B cell (primary cell): ENCODE results near the gene FAM3B. TPM values are rescaled to one million over a fixed set of nuclear protein-coding genes. Genes with fewer than 3 reads are reported as not detected.

Experiments used
- ATAC-seq: fragments of 200-7000 bp; cut with Tn5 transposase; one replicate; pipeline ENCODE4 v1.10.0; 2021; ENCODE audit warnings: low read depth, mild to moderate bottlenecking, moderate number of reproducible peaks, moderate library complexity
- CTCF ChIA-PET: fragments of 350-600 bp; sonication (Branson Sonifier 250); formaldehyde crosslinking; loops from one replicate; lab custom pipeline; 2021; ENCODE audit warnings: antibody characterized with exemption, inconsistent platforms; lab: Charles Lee
- POLR2A ChIA-PET: fragments of 350-600 bp; sonication (Branson Sonifier 250); formaldehyde crosslinking; loops from one replicate; lab custom pipeline; 2021; ENCODE audit warnings: antibody characterized with exemption; lab: Charles Lee
- DNase-seq: peaks from one replicate; pipeline ENCODE4 v3.0.0; 2013
- H2AFZ ChIP-seq: 2 replicates; pipeline ENCODE4 v1.6.1; 2012; ENCODE audit warnings: mild to moderate bottlenecking, low read depth, low read length; ENCODE audit not compliant: insufficient read depth, poor library complexity, severe bottlenecking
- H3K27ac ChIP-seq, 2 donors: 1 replicate in 1 of 2; 2 replicates in 1 of 2; pipeline ENCODE4 v1.5.1; 2012 to 2013; ENCODE audit warnings: low read length in 2 of 2, mild to moderate bottlenecking in 2 of 2, moderate library complexity in 1 of 2
- H3K27me3 ChIP-seq, 4 experiments: fragments of 200-600 bp in 1 of 4; sonication (generic) in 1 of 4; replicated peaks in 1 of 4; 1 replicate in 2 of 4; 2 replicates in 2 of 4; pipeline versions ENCODE4 v1.6.1 to v1.7.0; 2013 to 2016; ENCODE audit warnings: low read length in 3 of 4, mild to moderate bottlenecking in 2 of 4, mixed read lengths in 1 of 4, moderate library complexity in 1 of 4; ENCODE audit not compliant: insufficient read depth in 4 of 4, control insufficient read depth in 3 of 4; ENCODE audit errors: control extremely low read depth in 1 of 4
- H3K36me3 ChIP-seq, 2 experiments: replicated peaks in 1 of 2; 1 replicate in 1 of 2; 2 replicates in 1 of 2; pipeline versions ENCODE4 v1.6.1 to v1.7.1; 2013; ENCODE audit warnings: low read length in 1 of 2; ENCODE audit not compliant: insufficient read depth in 2 of 2, control insufficient read depth in 1 of 2; ENCODE audit errors: control extremely low read depth in 1 of 2, extremely low read depth in 1 of 2
- H3K4me1 ChIP-seq, 2 donors: fragments of 200-600 bp in 1 of 2; sonication (generic) in 1 of 2; 1 replicate in 1 of 2; 2 replicates in 1 of 2; pipeline versions ENCODE4 v1.5.1 to v1.6.1; 2013 to 2017; ENCODE audit warnings: low read length in 2 of 2; ENCODE audit not compliant: control insufficient read depth in 2 of 2, insufficient read depth in 2 of 2
- H3K4me2 ChIP-seq: replicated peaks from 2 replicates; pipeline ENCODE3; 2012; ENCODE audit warnings: mild to moderate bottlenecking, low read depth, low read length; ENCODE audit not compliant: poor library complexity, severe bottlenecking
- H3K4me3 ChIP-seq, 5 experiments: fragments of 200-600 bp in 1 of 5; sonication (generic) in 1 of 5; 1 replicate in 3 of 5; 2 replicates in 2 of 5; pipeline versions ENCODE4 v1.5.1 to v1.7.0; 2011 to 2016; ENCODE audit warnings: low read length in 4 of 5, mild to moderate bottlenecking in 4 of 5, low read depth in 2 of 5, control low read depth in 1 of 5, moderate library complexity in 1 of 5; ENCODE audit not compliant: insufficient read depth in 1 of 5; ENCODE audit errors: control extremely low read depth in 1 of 5, extremely low read depth in 1 of 5
- H3K79me2 ChIP-seq: fragments of 200-600 bp; sonication (generic); one replicate; pipeline ENCODE4 v1.6.0; 2016; ENCODE audit warnings: low read length; ENCODE audit not compliant: control insufficient read depth, insufficient read depth
- H3K9ac ChIP-seq: fragments of 200-600 bp; sonication (generic); 2 replicates; pipeline ENCODE4 v1.6.1; 2017; ENCODE audit warnings: mild to moderate bottlenecking, low read length, moderate library complexity
- H3K9me3 ChIP-seq, 3 donors: one replicate each; pipeline versions ENCODE4 v1.6.1 to v1.7.1; 2013; ENCODE audit warnings: low read length in 2 of 3; ENCODE audit not compliant: control insufficient read depth in 2 of 3, insufficient read depth in 1 of 3; ENCODE audit errors: control extremely low read depth in 1 of 3
- H4K20me1 ChIP-seq: 2 replicates; pipeline ENCODE4 v1.6.0; 2012; ENCODE audit warnings: mild to moderate bottlenecking, low read length; ENCODE audit not compliant: insufficient read depth, control insufficient read depth, poor library complexity, severe bottlenecking
- H3K27ac Mint-ChIP-seq: one replicate; pipeline ENCODE4 v1.8.0; 2021; ENCODE audit warnings: mixed read lengths
- H3K27me3 Mint-ChIP-seq: one replicate; pipeline ENCODE4 v1.8.0; 2021; ENCODE audit warnings: mixed read lengths
- H3K4me1 Mint-ChIP-seq: one replicate; pipeline ENCODE4 v1.8.0; 2021; ENCODE audit warnings: mixed read lengths
- H3K4me3 Mint-ChIP-seq: one replicate; pipeline ENCODE4 v1.8.0; 2021; ENCODE audit warnings: mixed read lengths
- H3K9me3 Mint-ChIP-seq: one replicate; pipeline ENCODE4 v1.8.0; 2022; ENCODE audit warnings: mixed read lengths; ENCODE audit not compliant: insufficient read depth
- EZH2 ChIP-seq: IDR thresholded peaks from 2 replicates; pipeline ENCODE4 v1.6.1; 2012; ENCODE audit warnings: borderline replicate concordance, low read depth, mild to moderate bottlenecking, moderate library complexity, low read length; ENCODE audit not compliant: insufficient read depth, poor library complexity, severe bottlenecking
- WGBS: methylation state at CpG from one replicate; pipeline ENCODE4 v1.1.5; 2013; ENCODE audit warnings: missing lambda C conversion rate; ENCODE audit not compliant: insufficient coverage; 5-methylcytosine and 5-hydroxymethylcytosine counted together
- intact Hi-C: fragments of 100-400 bp; cut with micrococcal nuclease; formaldehyde crosslinking; loops from one replicate; pipeline ENCODE4 v1.10.0; 2022
- polyA plus RNA-seq: library from polyadenylated mRNA; depleted of rRNA; stranded (reverse); fragments of >200 nt; gene quantifications from 2 replicates; pipeline ENCODE4 v1.2.3, GENCODE V29; 2012
- total RNA-seq, 2 donors: library from RNA; stranded (reverse); fragments of 120-200 nt in 1 of 2; gene quantifications; 1 replicate in 1 of 2; 2 replicates in 1 of 2; pipeline versions ENCODE4 v1.2.3 to v1.2.4, GENCODE V29; 2013 to 2022
- TF ChIP-seq, protein P1 (sequence below): fragments of 200-600 bp; IDR thresholded peaks from one replicate; pipeline ENCODE4 v1.8.0; 2022; ENCODE audit warnings: antibody characterized with exemption, mild to moderate bottlenecking

The FAM3B gene
- total and polyA plus RNA-seq, 2 donors (not counting 1 experiment from before 2014, with no cell fraction given) = 0.09 TPM; not detected in 1

- peaks cover 3 to 61% of the 10 kb centered on the region in 2 experiments for H3K36me3 ChIP-seq
- no peaks in the 10 kb centered on the region for H3K27me3 ChIP-seq
- WGBS = 57% methylated on average over 6 of the region's 7 CpGs
- POLR2A ChIA-PET = no interaction called here
- DNase-seq (no peak), ATAC-seq (peak; percentile 28)
- no peaks in the 10 kb centered on the region for H3K79me2 ChIP-seq
- H3K4me2 ChIP-seq = no peak overlapping the region
- H3K4me1 ChIP-seq = peaks cover 4 to 15% of the 10 kb centered on the region in 2 donors
- no peak overlapping the region for H3K4me3 Mint-ChIP-seq
- peaks cover 16% of the 10 kb centered on the region for H3K4me1 Mint-ChIP-seq
- CTCF ChIA-PET = no interaction called here
- H3K27me3 Mint-ChIP-seq = no peaks in the 10 kb centered on the region
- H3K9me3 ChIP-seq = no peaks in the 10 kb centered on the region
- H3K9ac ChIP-seq = no peak overlapping the region
- no peak overlapping the region for H2AFZ ChIP-seq
- H3K27ac Mint-ChIP-seq = peak overlapping the region; percentile 73
- no peaks in the 10 kb centered on the region for H3K9me3 Mint-ChIP-seq
- H4K20me1 ChIP-seq = no peaks in the 10 kb centered on the region
- H3K4me3 ChIP-seq = no peak overlapping the region
- H3K27ac ChIP-seq = no peak overlapping the region
- TF ChIP-seq EZH2 = no peak
- TF ChIP-seq, protein P1, sequence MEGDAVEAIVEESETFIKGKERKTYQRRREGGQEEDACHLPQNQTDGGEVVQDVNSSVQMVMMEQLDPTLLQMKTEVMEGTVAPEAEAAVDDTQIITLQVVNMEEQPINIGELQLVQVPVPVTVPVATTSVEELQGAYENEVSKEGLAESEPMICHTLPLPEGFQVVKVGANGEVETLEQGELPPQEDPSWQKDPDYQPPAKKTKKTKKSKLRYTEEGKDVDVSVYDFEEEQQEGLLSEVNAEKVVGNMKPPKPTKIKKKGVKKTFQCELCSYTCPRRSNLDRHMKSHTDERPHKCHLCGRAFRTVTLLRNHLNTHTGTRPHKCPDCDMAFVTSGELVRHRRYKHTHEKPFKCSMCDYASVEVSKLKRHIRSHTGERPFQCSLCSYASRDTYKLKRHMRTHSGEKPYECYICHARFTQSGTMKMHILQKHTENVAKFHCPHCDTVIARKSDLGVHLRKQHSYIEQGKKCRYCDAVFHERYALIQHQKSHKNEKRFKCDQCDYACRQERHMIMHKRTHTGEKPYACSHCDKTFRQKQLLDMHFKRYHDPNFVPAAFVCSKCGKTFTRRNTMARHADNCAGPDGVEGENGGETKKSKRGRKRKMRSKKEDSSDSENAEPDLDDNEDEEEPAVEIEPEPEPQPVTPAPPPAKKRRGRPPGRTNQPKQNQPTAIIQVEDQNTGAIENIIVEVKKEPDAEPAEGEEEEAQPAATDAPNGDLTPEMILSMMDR = no peak
- intact Hi-C loops = no loop called here
Measured at GRCh38 chr21:41397471-41397891, 80.9 kb downstream of the FAM3B start.

DNA sequence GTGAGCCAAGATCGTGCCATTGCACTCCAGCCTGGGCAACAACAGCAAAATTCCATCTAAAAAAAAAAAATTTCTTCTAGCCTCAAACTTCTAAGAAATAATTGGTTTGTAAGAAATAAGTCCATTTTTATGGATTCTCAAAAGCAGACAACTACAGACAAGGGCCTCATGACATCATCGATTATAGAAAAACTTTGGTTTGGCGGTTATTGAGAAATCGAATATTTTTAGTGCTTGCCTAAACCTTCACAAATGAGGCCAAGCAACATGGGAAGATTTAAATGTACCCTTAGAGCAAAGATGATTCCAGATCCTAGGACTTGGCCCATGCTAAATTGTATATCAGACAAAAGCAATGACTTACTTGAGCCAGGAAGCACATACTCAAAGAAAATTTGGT, 81.7 kb downstream of the FAM3B start:
- H3K4me3 ChIP-seq = no peak overlapping the region
- no peak overlapping the region for H3K27ac ChIP-seq
- intact Hi-C loops = no loop called here
- CTCF ChIA-PET = no interaction called here
- peaks cover 4 to 15% of the 10 kb centered on the region in 2 donors for H3K4me1 ChIP-seq
- H2AFZ ChIP-seq = no peak overlapping the region
- no peaks in the 10 kb centered on the region for H3K79me2 ChIP-seq
- H3K36me3 ChIP-seq = peaks cover 3 to 65% of the 10 kb centered on the region in 2 experiments
- H3K9me3 ChIP-seq = no peaks in the 10 kb centered on the region
- H3K4me1 Mint-ChIP-seq = peaks cover 16% of the 10 kb centered on the region
- H4K20me1 ChIP-seq = no peaks in the 10 kb centered on the region
- H3K9me3 Mint-ChIP-seq = no peaks in the 10 kb centered on the region
- H3K4me3 Mint-ChIP-seq = no peak overlapping the region
- no peak overlapping the region for H3K9ac ChIP-seq
- H3K27me3 Mint-ChIP-seq = no peaks in the 10 kb centered on the region
- H3K27ac Mint-ChIP-seq = no peak overlapping the region
- TF ChIP-seq EZH2 = no peak
- TF ChIP-seq, protein P1 = no peak
- no CpG with 5 or more reads among the region's 4 CpGs for WGBS
- H3K27me3 ChIP-seq = no peaks in the 10 kb centered on the region
- H3K4me2 ChIP-seq = no peak overlapping the region
- no peak for DNase-seq
- ATAC-seq = no peak
- POLR2A ChIA-PET = no interaction called here
